Thyroid gland (tissue), 4 donors: ENCODE measurements around the gene DZANK1. TPM values are rescaled to one million over a fixed set of nuclear protein-coding genes. Genes with fewer than 3 reads are reported as not detected.

Experiments used
- DNase-seq, 2 donors: peaks; one replicate each; pipeline ENCODE4 v3.0.0-alpha.2; 2019
- H3K27ac ChIP-seq, 3 donors: fragments of 200-600 bp; sonication (generic); 1 replicate in 2 of 3; 2 replicates in 1 of 3; pipeline ENCODE4 v1.5.1; 2016 to 2019; ENCODE audit warnings: mild to moderate bottlenecking in 1 of 3, moderate library complexity in 1 of 3
- H3K27me3 ChIP-seq: fragments of 200-600 bp; sonication (generic); one replicate; pipeline ENCODE4 v1.5.1; 2019
- H3K36me3 ChIP-seq, 2 donors: fragments of 200-600 bp; sonication (generic); one replicate each; pipeline ENCODE4 v1.5.1; 2016 to 2019
- H3K4me1 ChIP-seq, 2 donors: fragments of 200-600 bp; sonication (generic); one replicate each; pipeline ENCODE4 v1.5.1; 2017 to 2019
- H3K4me3 ChIP-seq, 3 donors: fragments of 200-600 bp; sonication (generic); replicated peaks in 1 of 3; 1 replicate in 2 of 3; 2 replicates in 1 of 3; pipeline ENCODE4 v1.5.1; 2016; ENCODE audit warnings: mild to moderate bottlenecking in 1 of 3
- H3K9me3 ChIP-seq: fragments of 200-600 bp; sonication (generic); one replicate; pipeline ENCODE4 v1.5.1; 2017
- POLR2A ChIP-seq, 2 donors: fragments of 450-650 bp; IDR thresholded peaks; one replicate each; pipeline ENCODE4 v1.6.1; 2017; ENCODE audit warnings: antibody characterized with exemption in 2 of 2, mild to moderate bottlenecking in 2 of 2, moderate library complexity in 1 of 2
- WGBS, 2 donors: methylation state at CpG; one replicate each; pipeline ENCODE4 v1.1.5; 2017; 5-methylcytosine and 5-hydroxymethylcytosine counted together
- intact Hi-C: fragments of 100-400 bp; cut with DNase I; formaldehyde crosslinking; loops from one replicate; pipeline ENCODE4 v1.15.1; 2023
- total RNA-seq, 4 donors: library from RNA; depleted of rRNA; stranded (reverse); fragments of >200 nt; gene quantifications; one replicate each; pipeline ENCODE4 v1.2.3, GENCODE V29; 2016
- TF ChIP-seq, protein P1 (sequence below), 6 experiments: fragments of 200-600 bp in 3 of 6; fragments of 450-650 bp in 3 of 6; sonication (generic) in 3 of 6; IDR thresholded peaks; one replicate each; pipeline ENCODE4 v1.5.1; 2016 to 2019; ENCODE audit warnings: antibody characterized with exemption in 6 of 6, mild to moderate bottlenecking in 2 of 6, inconsistent platforms in 1 of 6, moderate library complexity in 1 of 6

The DZANK1 gene
- total RNA-seq, 4 donors from 2014 or later: 6.7 to 10.6 (median 8.5) TPM

DNA sequence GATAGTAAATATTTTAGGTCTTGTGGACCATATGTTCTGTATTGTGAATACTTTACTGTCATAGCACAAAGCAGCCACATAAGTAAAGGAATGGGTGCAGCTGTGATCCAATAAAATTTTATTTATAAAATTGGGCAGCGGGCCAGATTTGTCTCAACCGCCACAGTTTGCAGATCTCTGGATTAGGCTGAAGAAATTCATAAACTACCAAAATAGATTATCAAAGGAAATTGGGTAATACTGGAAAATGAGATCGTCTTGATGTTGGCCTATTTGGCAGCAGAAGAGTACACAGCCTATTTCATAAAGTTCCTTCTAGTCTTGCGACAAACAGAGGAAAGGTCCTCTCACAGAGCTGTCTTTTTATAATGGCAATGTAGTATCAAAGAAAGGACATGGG is 69.8 kb downstream of the DZANK1 start:
- H3K9me3 ChIP-seq: no peaks in the 10 kb centered on the region
- WGBS, 2 donors: 80 to 81% methylated on average over 4 of the region's 4 CpGs
- intact Hi-C loops: no loop called here
- H3K27ac ChIP-seq: no peak overlapping the region
- no peak overlapping the region for H3K4me3 ChIP-seq
- no peaks in the 10 kb centered on the region for H3K4me1 ChIP-seq
- TF ChIP-seq POLR2A (IDR thresholded peaks at IDR 0.05): no peak
- TF ChIP-seq, protein P1, sequence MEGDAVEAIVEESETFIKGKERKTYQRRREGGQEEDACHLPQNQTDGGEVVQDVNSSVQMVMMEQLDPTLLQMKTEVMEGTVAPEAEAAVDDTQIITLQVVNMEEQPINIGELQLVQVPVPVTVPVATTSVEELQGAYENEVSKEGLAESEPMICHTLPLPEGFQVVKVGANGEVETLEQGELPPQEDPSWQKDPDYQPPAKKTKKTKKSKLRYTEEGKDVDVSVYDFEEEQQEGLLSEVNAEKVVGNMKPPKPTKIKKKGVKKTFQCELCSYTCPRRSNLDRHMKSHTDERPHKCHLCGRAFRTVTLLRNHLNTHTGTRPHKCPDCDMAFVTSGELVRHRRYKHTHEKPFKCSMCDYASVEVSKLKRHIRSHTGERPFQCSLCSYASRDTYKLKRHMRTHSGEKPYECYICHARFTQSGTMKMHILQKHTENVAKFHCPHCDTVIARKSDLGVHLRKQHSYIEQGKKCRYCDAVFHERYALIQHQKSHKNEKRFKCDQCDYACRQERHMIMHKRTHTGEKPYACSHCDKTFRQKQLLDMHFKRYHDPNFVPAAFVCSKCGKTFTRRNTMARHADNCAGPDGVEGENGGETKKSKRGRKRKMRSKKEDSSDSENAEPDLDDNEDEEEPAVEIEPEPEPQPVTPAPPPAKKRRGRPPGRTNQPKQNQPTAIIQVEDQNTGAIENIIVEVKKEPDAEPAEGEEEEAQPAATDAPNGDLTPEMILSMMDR (IDR thresholded peaks at IDR 0.05): no peak
- DNase-seq: no peak
- no peaks in the 10 kb centered on the region for H3K27me3 ChIP-seq
- no peaks in the 10 kb centered on the region for H3K36me3 ChIP-seq

DNA sequence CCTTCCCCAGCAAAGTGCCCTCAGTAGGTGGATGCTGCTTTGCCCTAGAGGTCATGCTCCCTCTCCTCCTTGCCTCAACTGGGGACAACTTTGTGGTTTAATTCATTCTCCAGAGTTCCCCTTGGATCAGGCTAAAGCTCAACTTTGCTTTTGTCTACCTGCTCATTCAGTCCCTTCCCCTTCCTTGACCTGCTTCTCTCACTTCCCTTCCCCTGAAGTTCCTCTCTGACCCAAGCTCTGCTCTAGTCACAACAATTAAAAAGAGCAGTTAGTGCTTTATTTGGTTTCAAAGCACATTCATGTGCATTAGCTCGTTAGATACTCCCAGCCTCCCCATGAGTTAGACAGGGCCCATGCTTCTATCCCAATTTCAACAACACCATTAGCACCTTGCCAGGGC is 71.3 kb downstream of the DZANK1 start:
- 61% methylated on average over 1 of the region's 1 CpG for WGBS, 2 donors
- TF ChIP-seq POLR2A (IDR thresholded peaks at IDR 0.05): no peak
- TF ChIP-seq, protein P1 (IDR thresholded peaks at IDR 0.05): no peak
- Histone ChIP-seq H3K9me3 (no peaks in the 10 kb centered on the region), H3K27me3 (no peaks in the 10 kb centered on the region), H3K27ac (no peak overlapping the region), H3K4me3 (no peak overlapping the region), H3K4me1 (no peaks in the 10 kb centered on the region), H3K36me3 (no peaks in the 10 kb centered on the region)
- intact Hi-C loops: no loop called here
- DNase-seq: no peak

DNA sequence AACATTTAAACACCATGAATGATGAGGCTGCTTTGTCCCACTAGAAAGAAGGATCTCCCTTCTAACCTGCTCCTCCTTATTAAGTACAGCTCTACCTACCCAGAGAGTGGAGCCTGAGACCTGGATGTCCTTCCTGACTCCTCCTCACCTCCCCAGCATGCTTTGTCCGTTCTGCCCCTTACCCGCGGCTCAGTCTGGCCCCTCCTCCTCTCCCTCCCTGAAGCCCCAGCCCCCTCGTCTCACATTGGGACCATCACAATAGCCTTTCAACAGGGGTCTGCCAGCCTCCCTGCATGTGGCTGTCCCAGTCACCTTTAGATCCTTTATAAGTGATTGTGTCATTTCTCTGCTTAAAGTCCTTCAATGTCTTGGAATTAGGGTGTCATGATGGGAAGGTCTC is 72.5 kb downstream of the DZANK1 start:
- intact Hi-C loops: no loop called here
- Histone ChIP-seq H3K36me3 (peaks cover 0 to 5% of the 10 kb centered on the region in 2 donors), H3K27ac (no peak overlapping the region), H3K4me3 (no peak overlapping the region), H3K4me1 (no peaks in the 10 kb centered on the region), H3K9me3 (no peaks in the 10 kb centered on the region), H3K27me3 (no peaks in the 10 kb centered on the region)
- no peak for TF ChIP-seq POLR2A (IDR thresholded peaks at IDR 0.05)
- TF ChIP-seq, protein P1 (IDR thresholded peaks at IDR 0.05): no peak
- DNase-seq: no peak
- 57 to 62% methylated on average over 4 of the region's 4 CpGs for WGBS, 2 donors

DNA sequence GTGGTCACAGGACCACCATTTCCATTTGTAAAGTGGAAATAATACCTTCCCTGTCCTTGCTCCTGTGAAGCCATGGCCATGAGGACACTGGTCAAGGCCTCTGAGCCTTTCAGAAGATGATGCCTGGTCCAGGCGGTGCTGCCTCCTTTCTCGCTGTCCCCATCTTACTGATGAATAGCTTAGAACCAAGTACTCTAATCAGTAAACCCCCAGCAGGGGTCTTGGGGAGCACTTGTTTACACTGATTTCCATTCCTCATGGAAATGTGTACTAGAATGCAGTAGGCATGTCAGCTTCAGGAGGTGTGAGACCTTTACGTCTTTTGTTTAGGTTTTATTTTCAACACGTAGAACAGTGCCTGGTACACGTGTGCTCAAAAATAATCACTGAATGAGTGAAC is 75.1 kb downstream of the DZANK1 start:
- no peaks in the 10 kb centered on the region for H3K4me1 ChIP-seq
- DNase-seq: no peak
- H3K9me3 ChIP-seq: no peaks in the 10 kb centered on the region
- WGBS, 2 donors: 82 to 87% methylated on average over 5 of the region's 5 CpGs
- intact Hi-C loops: no loop called here
- peaks cover 0 to 9% of the 10 kb centered on the region in 2 donors for H3K36me3 ChIP-seq
- H3K4me3 ChIP-seq: no peak overlapping the region
- TF ChIP-seq POLR2A (IDR thresholded peaks at IDR 0.05): no peak
- TF ChIP-seq, protein P1 (IDR thresholded peaks at IDR 0.05): no peak
- H3K27ac ChIP-seq: no peak overlapping the region
- H3K27me3 ChIP-seq: no peaks in the 10 kb centered on the region

DNA sequence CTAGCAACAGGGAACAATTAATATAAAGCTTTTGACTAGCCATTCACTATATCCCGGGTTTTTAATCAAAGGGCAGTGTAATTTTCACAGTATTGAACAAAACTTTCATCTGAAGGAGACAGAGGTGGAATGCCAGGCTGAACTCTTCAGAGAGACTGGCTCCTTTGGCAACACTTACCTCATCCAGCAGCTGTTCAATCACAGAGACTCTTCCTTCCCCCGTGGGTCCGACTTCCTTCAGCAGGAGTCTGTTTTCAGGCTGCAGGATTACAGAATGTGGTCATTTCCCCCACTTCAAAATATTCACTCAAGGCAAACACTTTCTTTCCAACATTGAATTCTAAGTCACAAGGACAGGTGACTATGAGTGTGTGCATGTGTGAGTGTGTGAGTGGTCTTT is 76.6 kb downstream of the DZANK1 start:
- H3K4me3 ChIP-seq: no peak overlapping the region
- no peaks in the 10 kb centered on the region for H3K4me1 ChIP-seq
- no peaks in the 10 kb centered on the region for H3K9me3 ChIP-seq
- intact Hi-C loops: no loop called here
- H3K27me3 ChIP-seq: no peaks in the 10 kb centered on the region
- no peak for TF ChIP-seq POLR2A (IDR thresholded peaks at IDR 0.05)
- TF ChIP-seq, protein P1 (IDR thresholded peaks at IDR 0.05): no peak
- H3K36me3 ChIP-seq: peaks cover 0 to 9% of the 10 kb centered on the region in 2 donors
- no peak for DNase-seq
- H3K27ac ChIP-seq: no peak overlapping the region
- 69 to 75% methylated on average over 3 of the region's 3 CpGs for WGBS, 2 donors
